A549 (cell line): ENCODE measurements around the gene PYGM. TPM values are rescaled to one million over a fixed set of nuclear protein-coding genes. Genes with fewer than 3 reads are reported as not detected.

Experiments used
- ATAC-seq, 2 experiments: fragments of 200-7000 bp in 1 of 2; fragments of >200 bp in 1 of 2; cut with Nextera tagmentation in 1 of 2; cut with Tn5 transposase in 1 of 2; 3 replicates each; pipeline versions ENCODE4 v1.8.0 to v1.9.1; 2018 to 2020; ENCODE audit warnings: mild to moderate bottlenecking in 1 of 2, moderate library complexity in 1 of 2
- CTCF ChIA-PET: fragments of 300-600 bp; sonication (Branson Sonifier 250); formaldehyde crosslinking; extraction: SDS; loops from one replicate; lab custom pipeline; 2021; ENCODE audit warnings: antibody characterized with exemption, inconsistent platforms; lab: Yijun Ruan, JAX
- POLR2A ChIA-PET: fragments of 350-600 bp; formaldehyde crosslinking; extraction: SDS; loops from one replicate; lab custom pipeline; 2021; ENCODE audit warnings: antibody characterized with exemption, inconsistent platforms; lab: Yijun Ruan, JAX
- DNase-seq, 2 experiments: peaks; one replicate each; pipeline versions ENCODE4 v3.0.0 to v3.0.0-alpha.2; 2011 to 2016; ENCODE audit warnings: low read depth in 1 of 2, low spot score in 1 of 2
- FAIRE-seq: peaks from 2 replicates; lab custom pipeline; 2011; peaks lifted over from hg19 to GRCh38; lab: Jason Lieb, UNC
- H3K27ac ChIP-seq, 2 experiments: fragments of >200 bp; sonication (Bioruptor Twin); formaldehyde crosslinking; 3 replicates each; pipeline ENCODE4 v1.5.1; 2016 to 2017
- H3K4me1 ChIP-seq: fragments of >200 bp; sonication (Bioruptor Twin); formaldehyde crosslinking; 3 replicates; pipeline ENCODE4 v1.6.1; 2016
- H3K4me2 ChIP-seq: fragments of >200 bp; sonication (Bioruptor Twin); formaldehyde crosslinking; 3 replicates; pipeline ENCODE4 v1.6.1; 2016
- H3K4me3 ChIP-seq: fragments of >200 bp; sonication (Bioruptor Twin); formaldehyde crosslinking; 3 replicates; pipeline ENCODE4 v1.5.1; 2016
- H3K9me3 ChIP-seq: fragments of >200 bp; sonication (Bioruptor Twin); formaldehyde crosslinking; 3 replicates; pipeline ENCODE4 v1.6.1; 2016
- CBX2 ChIP-seq: fragments of 200-600 bp; sonication (generic); IDR thresholded peaks from 2 replicates; pipeline ENCODE4 v1.6.1; 2016; ENCODE audit warnings: low read depth, mild to moderate bottlenecking, borderline replicate concordance
- CHD2 ChIP-seq: fragments of 150-350 bp; IDR thresholded peaks from 2 replicates; pipeline ENCODE4 v1.6.1; 2014; ENCODE audit warnings: low read length; ENCODE audit not compliant: partially characterized antibody
- EHF ChIP-seq: fragments of 250-450 bp; sonication (Bioruptor Pico); IDR thresholded peaks from 2 replicates; pipeline ENCODE4 v1.5.0; 2020; ENCODE audit warnings: mild to moderate bottlenecking
- EHMT2 ChIP-seq: fragments of 200-600 bp; sonication (generic); IDR thresholded peaks from 2 replicates; pipeline ENCODE4 v1.6.1; 2016; ENCODE audit warnings: antibody characterized with exemption, low read depth, mild to moderate bottlenecking, moderate library complexity
- EP300 ChIP-seq, 2 experiments: fragments of >200 bp; sonication (Bioruptor Twin); formaldehyde crosslinking; IDR thresholded peaks; 2 replicates in 1 of 2; 3 replicates in 1 of 2; pipeline ENCODE4 v1.6.1; 2016 to 2017
- FOSB ChIP-seq: fragments of 250-450 bp; sonication (Bioruptor Pico); IDR thresholded peaks from 2 replicates; pipeline ENCODE4 v1.5.0; 2020; ENCODE audit warnings: mild to moderate bottlenecking, moderate library complexity
- FOXS1 ChIP-seq: fragments of 250-450 bp; sonication (Bioruptor Pico); IDR thresholded peaks from 2 replicates; pipeline ENCODE4 v1.5.0; 2020; ENCODE audit warnings: mild to moderate bottlenecking, moderate library complexity
- HEYL ChIP-seq: fragments of 250-450 bp; sonication (Bioruptor Pico); IDR thresholded peaks from 2 replicates; pipeline ENCODE4 v1.8.0; 2021; ENCODE audit warnings: mild to moderate bottlenecking, moderate library complexity
- HOXA7 ChIP-seq: fragments of 250-450 bp; sonication (Bioruptor Pico); IDR thresholded peaks from 2 replicates; pipeline ENCODE4 v1.5.0; 2020; ENCODE audit warnings: mild to moderate bottlenecking, moderate library complexity
- HOXB13 ChIP-seq: fragments of 250-450 bp; sonication (Bioruptor Pico); IDR thresholded peaks from 2 replicates; pipeline ENCODE4 v1.5.0; 2020; ENCODE audit warnings: low read depth, mild to moderate bottlenecking, moderate library complexity
- HOXB5 ChIP-seq: fragments of 250-450 bp; sonication (Bioruptor Pico); IDR thresholded peaks from 2 replicates; pipeline ENCODE4 v1.5.0; 2020; ENCODE audit warnings: mild to moderate bottlenecking, moderate library complexity
- KDM5A ChIP-seq: fragments of 200-600 bp; sonication (generic); IDR thresholded peaks from 2 replicates; pipeline ENCODE4 v1.6.1; 2016; ENCODE audit warnings: antibody characterized with exemption, mild to moderate bottlenecking
- MAFK ChIP-seq: fragments of 450-650 bp; IDR thresholded peaks from 2 replicates; pipeline ENCODE4 v1.6.1; 2014; ENCODE audit not compliant: partially characterized antibody
- NFE2L2 ChIP-seq: fragments of 150-350 bp; conservative IDR thresholded peaks from 2 replicates; pipeline ENCODE4 v1.6.1; 2014; ENCODE audit warnings: low read length
- NR3C1 ChIP-seq: fragments of >200 bp; sonication (Bioruptor Twin); formaldehyde crosslinking; IDR thresholded peaks from 3 replicates; pipeline ENCODE4 v1.6.1; 2017
- PHF8 ChIP-seq: fragments of 200-600 bp; sonication (generic); IDR thresholded peaks from 2 replicates; pipeline ENCODE4 v1.6.1; 2016; ENCODE audit warnings: low read depth, mild to moderate bottlenecking, antibody characterized with exemption, moderate library complexity, borderline replicate concordance
- RARB ChIP-seq: fragments of 250-450 bp; sonication (Bioruptor Pico); IDR thresholded peaks from 2 replicates; pipeline ENCODE4 v1.8.0; 2021; ENCODE audit warnings: mild to moderate bottlenecking, moderate library complexity
- RFX5 ChIP-seq: fragments of 450-650 bp; IDR thresholded peaks from 2 replicates; pipeline ENCODE4 v1.7.1; 2014; ENCODE audit warnings: antibody characterized with exemption, mild to moderate bottlenecking, moderate library complexity
- SREBF2 ChIP-seq: fragments of 450-650 bp; IDR thresholded peaks from 2 replicates; pipeline ENCODE4 v1.6.1; 2014; ENCODE audit warnings: mild to moderate bottlenecking, moderate library complexity
- WGBS: methylation state at CpG from one replicate; pipeline ENCODE4 v1.1.6; 2017; ENCODE audit errors: missing lambda C conversion rate; 5-methylcytosine and 5-hydroxymethylcytosine counted together
- polyA plus RNA-seq, 4 experiments: library from polyadenylated mRNA; depleted of rRNA in 3 of 4; stranded (reverse); fragments of >200 nt; fragmentation: RNase III in 1 of 4; extraction: RNeasy Plus Mini Kit Qiagen cat#74134 plus additional on column Dnase treatment in 1 of 4; gene quantifications; 2 replicates in 3 of 4; 3 replicates in 1 of 4; pipeline ENCODE4 v1.2.3, GENCODE V29; 2011 to 2017
- TF ChIP-seq, protein P1 (sequence below): fragments of >200 bp; sonication (Bioruptor Twin); formaldehyde crosslinking; IDR thresholded peaks from 2 replicates; pipeline ENCODE4 v1.6.1; 2016
- TF ChIP-seq, protein P2 (sequence below): fragments of 250-450 bp; sonication (Bioruptor Pico); IDR thresholded peaks from 2 replicates; pipeline ENCODE4 v1.5.0; 2020; ENCODE audit warnings: low read depth, mild to moderate bottlenecking, moderate library complexity
- TF ChIP-seq, protein P3 (sequence below): fragments of 200-600 bp; sonication (generic); IDR thresholded peaks from 2 replicates; pipeline ENCODE4 v1.6.1; 2016; ENCODE audit warnings: antibody characterized with exemption, mild to moderate bottlenecking, moderate library complexity
- TF ChIP-seq, protein P4 (sequence below): fragments of >200 bp; sonication (Bioruptor Twin); formaldehyde crosslinking; IDR thresholded peaks from 3 replicates; pipeline ENCODE4 v1.6.1; 2016
- TF ChIP-seq, protein P5 (sequence below): IDR thresholded peaks from 2 replicates; pipeline ENCODE4 v1.6.1; 2012
- TF ChIP-seq, protein P6 (sequence below): IDR thresholded peaks from 2 replicates; pipeline ENCODE4 v1.6.1; 2012
- TF ChIP-seq, protein P7 (sequence below): fragments of 250-450 bp; sonication (Bioruptor Pico); IDR thresholded peaks from 2 replicates; pipeline ENCODE4 v1.5.0; 2021; ENCODE audit warnings: mild to moderate bottlenecking, moderate library complexity, borderline replicate concordance

PYGM gene
- polyA plus RNA-seq, 2 of the 4 experiments (the other 2 are of a cell fraction): 0.22 to 0.23 TPM

DNA sequence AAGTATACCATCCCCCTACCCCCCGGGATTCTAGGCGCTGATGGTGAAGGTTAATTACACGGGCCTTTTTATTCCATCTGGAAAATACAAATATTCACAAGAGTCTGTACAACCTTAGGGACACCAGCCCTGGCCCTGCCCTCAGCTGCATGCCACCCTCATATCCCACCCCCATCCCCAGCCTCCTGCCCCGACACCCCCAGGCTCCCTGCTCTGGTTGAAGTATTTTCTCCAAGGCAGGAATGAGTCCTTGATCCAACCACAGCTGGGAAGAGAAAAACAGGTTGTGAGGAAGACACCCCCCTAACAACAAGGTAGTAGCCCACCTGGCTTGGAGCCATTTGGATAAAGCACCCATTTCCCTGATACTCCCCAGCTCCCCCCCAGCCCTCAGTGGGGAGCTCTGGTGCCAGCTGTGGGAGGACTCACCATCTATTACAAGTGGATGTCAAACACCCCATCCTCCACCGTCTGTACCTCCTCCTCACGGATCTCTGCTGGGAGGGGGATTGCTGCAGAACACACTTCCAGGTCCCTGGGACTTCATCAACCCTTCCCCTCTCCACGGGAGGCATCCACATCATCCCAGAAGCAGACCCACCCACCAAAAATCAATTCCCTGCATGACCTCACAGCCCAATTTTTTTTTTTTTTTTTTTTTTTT lies 32.8 kb downstream of the PYGM start:
- H3K9me3 ChIP-seq: no peaks in the 10 kb centered on the region
- no peak for TF ChIP-seq RFX5
- TF ChIP-seq, protein P1, sequence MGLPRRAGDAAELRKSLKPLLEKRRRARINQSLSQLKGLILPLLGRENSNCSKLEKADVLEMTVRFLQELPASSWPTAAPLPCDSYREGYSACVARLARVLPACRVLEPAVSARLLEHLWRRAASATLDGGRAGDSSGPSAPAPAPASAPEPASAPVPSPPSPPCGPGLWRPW: no peak
- TF ChIP-seq EHF: no peak
- no peak for TF ChIP-seq EP300 (IDR thresholded peaks at IDR 0.05)
- TF ChIP-seq HOXA7 (CRISPR knock-in tag): no peak
- no peak for TF ChIP-seq NFE2L2
- TF ChIP-seq, protein P2, sequence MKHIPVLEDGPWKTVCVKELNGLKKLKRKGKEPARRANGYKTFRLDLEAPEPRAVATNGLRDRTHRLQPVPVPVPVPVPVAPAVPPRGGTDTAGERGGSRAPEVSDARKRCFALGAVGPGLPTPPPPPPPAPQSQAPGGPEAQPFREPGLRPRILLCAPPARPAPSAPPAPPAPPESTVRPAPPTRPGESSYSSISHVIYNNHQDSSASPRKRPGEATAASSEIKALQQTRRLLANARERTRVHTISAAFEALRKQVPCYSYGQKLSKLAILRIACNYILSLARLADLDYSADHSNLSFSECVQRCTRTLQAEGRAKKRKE (CRISPR knock-in tag): no peak
- no peak for TF ChIP-seq MAFK
- TF ChIP-seq, protein P3, sequence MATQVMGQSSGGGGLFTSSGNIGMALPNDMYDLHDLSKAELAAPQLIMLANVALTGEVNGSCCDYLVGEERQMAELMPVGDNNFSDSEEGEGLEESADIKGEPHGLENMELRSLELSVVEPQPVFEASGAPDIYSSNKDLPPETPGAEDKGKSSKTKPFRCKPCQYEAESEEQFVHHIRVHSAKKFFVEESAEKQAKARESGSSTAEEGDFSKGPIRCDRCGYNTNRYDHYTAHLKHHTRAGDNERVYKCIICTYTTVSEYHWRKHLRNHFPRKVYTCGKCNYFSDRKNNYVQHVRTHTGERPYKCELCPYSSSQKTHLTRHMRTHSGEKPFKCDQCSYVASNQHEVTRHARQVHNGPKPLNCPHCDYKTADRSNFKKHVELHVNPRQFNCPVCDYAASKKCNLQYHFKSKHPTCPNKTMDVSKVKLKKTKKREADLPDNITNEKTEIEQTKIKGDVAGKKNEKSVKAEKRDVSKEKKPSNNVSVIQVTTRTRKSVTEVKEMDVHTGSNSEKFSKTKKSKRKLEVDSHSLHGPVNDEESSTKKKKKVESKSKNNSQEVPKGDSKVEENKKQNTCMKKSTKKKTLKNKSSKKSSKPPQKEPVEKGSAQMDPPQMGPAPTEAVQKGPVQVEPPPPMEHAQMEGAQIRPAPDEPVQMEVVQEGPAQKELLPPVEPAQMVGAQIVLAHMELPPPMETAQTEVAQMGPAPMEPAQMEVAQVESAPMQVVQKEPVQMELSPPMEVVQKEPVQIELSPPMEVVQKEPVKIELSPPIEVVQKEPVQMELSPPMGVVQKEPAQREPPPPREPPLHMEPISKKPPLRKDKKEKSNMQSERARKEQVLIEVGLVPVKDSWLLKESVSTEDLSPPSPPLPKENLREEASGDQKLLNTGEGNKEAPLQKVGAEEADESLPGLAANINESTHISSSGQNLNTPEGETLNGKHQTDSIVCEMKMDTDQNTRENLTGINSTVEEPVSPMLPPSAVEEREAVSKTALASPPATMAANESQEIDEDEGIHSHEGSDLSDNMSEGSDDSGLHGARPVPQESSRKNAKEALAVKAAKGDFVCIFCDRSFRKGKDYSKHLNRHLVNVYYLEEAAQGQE: no peak
- TF ChIP-seq, protein P4, sequence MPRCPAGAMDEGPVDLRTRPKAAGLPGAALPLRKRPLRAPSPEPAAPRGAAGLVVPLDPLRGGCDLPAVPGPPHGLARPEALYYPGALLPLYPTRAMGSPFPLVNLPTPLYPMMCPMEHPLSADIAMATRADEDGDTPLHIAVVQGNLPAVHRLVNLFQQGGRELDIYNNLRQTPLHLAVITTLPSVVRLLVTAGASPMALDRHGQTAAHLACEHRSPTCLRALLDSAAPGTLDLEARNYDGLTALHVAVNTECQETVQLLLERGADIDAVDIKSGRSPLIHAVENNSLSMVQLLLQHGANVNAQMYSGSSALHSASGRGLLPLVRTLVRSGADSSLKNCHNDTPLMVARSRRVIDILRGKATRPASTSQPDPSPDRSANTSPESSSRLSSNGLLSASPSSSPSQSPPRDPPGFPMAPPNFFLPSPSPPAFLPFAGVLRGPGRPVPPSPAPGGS: no peak
- no peak for TF ChIP-seq PHF8
- no peak for TF ChIP-seq CHD2
- no peak for TF ChIP-seq EHMT2
- TF ChIP-seq, all 56 proteins: peak for 0
- H3K4me2 ChIP-seq: no peak overlapping the region
- H3K4me3 ChIP-seq: no peak overlapping the region
- no peak overlapping the region for H3K27ac ChIP-seq
- no peak for ATAC-seq
- no peak for FAIRE-seq
- POLR2A ChIA-PET: no interaction called here
- H3K4me1 ChIP-seq: peaks cover 18% of the 10 kb centered on the region; the same call in 2 of the 3 replicates
- CTCF ChIA-PET: interaction anchor here (0.7 to 11.6 kb wide), 7 partner anchors 10 to 438 kb away, joined by 3 to 97 read pairs (median 8); partner anchors contain the start of gene RASGRP2
- no peak for DNase-seq
- WGBS: 58% methylated on average over 6 of the region's 7 CpGs

DNA sequence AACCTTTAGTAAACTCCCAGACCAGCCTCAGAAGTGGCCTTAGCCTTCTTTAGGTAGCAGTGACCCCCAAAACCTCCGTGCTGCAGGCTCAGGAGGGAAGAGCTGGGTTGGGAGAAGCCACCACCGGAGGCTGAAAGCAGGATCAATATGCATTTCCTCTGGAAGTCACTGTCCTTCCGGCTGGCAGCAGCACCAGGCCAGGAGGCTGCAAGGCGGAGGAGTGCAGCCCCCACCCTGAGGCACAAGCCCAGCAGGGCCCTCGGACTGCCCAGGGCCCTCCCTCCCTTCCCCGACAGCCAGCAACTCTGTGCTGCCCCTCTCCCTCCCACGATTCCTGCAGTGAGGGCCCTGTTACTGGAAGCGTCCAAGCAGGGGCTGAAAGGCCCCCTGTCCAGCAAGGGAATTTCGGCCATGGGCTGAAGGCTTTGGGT lies 33.5 kb downstream of the PYGM start:
- POLR2A ChIA-PET: no interaction called here
- Histone ChIP-seq H3K9me3 (no peaks in the 10 kb centered on the region), H3K4me3 (no peak overlapping the region), H3K4me2 (no peak overlapping the region), H3K27ac (no peak overlapping the region), H3K4me1 (peaks cover 18% of the 10 kb centered on the region; the same call in 2 of the 3 replicates)
- no peak for DNase-seq
- ATAC-seq: no peak
- no peak for FAIRE-seq
- CTCF ChIA-PET: interaction anchor here (0.6 to 11.6 kb wide), 6 partner anchors 9 to 371 kb away, joined by 3 to 97 read pairs (median 11); partner anchors contain the start of gene RASGRP2
- TF ChIP-seq RARB (CRISPR knock-in tag) (no peak), FOXS1 (CRISPR knock-in tag) (no peak), NFE2L2 (no peak), HOXB13 (CRISPR knock-in tag) (no peak), HEYL (CRISPR knock-in tag) (no peak), KDM5A (no peak), EP300 (IDR thresholded peaks at IDR 0.05) (no peak), HOXB5 (CRISPR knock-in tag) (no peak), CBX2 (no peak), CHD2 (no peak), PHF8 (no peak), SREBF2 (no peak), NR3C1 (no peak), FOSB (CRISPR knock-in tag) (no peak)
- TF ChIP-seq, protein P5, sequence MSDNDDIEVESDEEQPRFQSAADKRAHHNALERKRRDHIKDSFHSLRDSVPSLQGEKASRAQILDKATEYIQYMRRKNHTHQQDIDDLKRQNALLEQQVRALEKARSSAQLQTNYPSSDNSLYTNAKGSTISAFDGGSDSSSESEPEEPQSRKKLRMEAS: no peak
- TF ChIP-seq, protein P6, sequence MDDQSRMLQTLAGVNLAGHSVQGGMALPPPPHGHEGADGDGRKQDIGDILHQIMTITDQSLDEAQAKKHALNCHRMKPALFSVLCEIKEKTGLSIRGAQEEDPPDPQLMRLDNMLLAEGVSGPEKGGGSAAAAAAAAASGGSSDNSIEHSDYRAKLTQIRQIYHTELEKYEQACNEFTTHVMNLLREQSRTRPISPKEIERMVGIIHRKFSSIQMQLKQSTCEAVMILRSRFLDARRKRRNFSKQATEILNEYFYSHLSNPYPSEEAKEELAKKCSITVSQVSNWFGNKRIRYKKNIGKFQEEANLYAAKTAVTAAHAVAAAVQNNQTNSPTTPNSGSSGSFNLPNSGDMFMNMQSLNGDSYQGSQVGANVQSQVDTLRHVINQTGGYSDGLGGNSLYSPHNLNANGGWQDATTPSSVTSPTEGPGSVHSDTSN: no peak
- TF ChIP-seq, protein P7, sequence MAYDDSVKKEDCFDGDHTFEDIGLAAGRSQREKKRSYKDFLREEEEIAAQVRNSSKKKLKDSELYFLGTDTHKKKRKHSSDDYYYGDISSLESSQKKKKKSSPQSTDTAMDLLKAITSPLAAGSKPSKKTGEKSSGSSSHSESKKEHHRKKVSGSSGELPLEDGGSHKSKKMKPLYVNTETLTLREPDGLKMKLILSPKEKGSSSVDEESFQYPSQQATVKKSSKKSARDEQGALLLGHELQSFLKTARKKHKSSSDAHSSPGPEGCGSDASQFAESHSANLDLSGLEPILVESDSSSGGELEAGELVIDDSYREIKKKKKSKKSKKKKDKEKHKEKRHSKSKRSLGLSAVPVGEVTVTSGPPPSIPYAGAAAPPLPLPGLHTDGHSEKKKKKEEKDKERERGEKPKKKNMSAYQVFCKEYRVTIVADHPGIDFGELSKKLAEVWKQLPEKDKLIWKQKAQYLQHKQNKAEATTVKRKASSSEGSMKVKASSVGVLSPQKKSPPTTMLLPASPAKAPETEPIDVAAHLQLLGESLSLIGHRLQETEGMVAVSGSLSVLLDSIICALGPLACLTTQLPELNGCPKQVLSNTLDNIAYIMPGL (CRISPR knock-in tag): no peak
- TF ChIP-seq, protein P2 (CRISPR knock-in tag): no peak
- 29% methylated on average over 4 of the region's 9 CpGs for WGBS
